Measurements from ENCODE around the gene NOPCHAP1.
"Not testable (repeated sequence)": the region's sequence is repeated elsewhere in the genome, so short reads cannot be mapped to it uniquely, and the experiment has no call there.

DNA sequence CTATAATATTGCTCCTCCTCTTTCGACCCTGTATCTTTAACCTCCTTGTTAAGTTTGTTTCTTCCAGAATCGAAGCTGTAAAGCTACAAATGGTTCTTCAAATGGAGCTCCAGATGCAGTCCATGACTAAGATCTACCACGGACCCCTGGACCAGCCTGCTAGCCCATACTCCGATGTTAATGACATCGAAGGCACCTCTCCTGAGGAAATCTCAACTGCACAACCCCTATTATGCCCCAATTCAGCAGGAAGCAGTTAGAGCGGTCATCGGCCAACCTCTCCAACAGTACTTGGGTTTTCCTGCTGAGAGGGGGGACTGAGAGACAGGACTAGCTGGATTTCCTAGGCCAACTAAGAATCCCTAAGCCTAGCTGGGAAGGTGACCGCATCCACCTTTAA is 42.7 kb upstream of the NOPCHAP1 start:
- TF ChIP-seq POLR2A, EP300, POLR2AphosphoS5 (IDR thresholded peaks at IDR 0.05): not testable (repeated sequence)
- TF ChIP-seq, protein P1, sequence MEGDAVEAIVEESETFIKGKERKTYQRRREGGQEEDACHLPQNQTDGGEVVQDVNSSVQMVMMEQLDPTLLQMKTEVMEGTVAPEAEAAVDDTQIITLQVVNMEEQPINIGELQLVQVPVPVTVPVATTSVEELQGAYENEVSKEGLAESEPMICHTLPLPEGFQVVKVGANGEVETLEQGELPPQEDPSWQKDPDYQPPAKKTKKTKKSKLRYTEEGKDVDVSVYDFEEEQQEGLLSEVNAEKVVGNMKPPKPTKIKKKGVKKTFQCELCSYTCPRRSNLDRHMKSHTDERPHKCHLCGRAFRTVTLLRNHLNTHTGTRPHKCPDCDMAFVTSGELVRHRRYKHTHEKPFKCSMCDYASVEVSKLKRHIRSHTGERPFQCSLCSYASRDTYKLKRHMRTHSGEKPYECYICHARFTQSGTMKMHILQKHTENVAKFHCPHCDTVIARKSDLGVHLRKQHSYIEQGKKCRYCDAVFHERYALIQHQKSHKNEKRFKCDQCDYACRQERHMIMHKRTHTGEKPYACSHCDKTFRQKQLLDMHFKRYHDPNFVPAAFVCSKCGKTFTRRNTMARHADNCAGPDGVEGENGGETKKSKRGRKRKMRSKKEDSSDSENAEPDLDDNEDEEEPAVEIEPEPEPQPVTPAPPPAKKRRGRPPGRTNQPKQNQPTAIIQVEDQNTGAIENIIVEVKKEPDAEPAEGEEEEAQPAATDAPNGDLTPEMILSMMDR (IDR thresholded peaks at IDR 0.05): not testable (repeated sequence)

All from stomach (tissue), 4 donors.